Measurements from ENCODE around the gene REXO4. TPM values are rescaled to one million over a fixed set of nuclear protein-coding genes. Genes with fewer than 3 reads are reported as not detected.

The REXO4 gene
- polyA plus RNA-seq, 1 of the 3 experiments (the other 2 are of a cell fraction), result 37.3 TPM

GRCh38 chr9:133387680-133388079 lies 30.1 kb downstream of the REXO4 start:
- Histone ChIP-seq H3K4me3 (ENCODE audit: low read depth in 2 of 2, low read length in 1 of 2) (no peak overlapping the region), H3F3A (replicated peaks; ENCODE audit: insufficient read depth) (no peaks in the 10 kb centered on the region), H3K9me3 (no peaks in the 10 kb centered on the region), H3K9me2 (no peaks in the 10 kb centered on the region), H2AFZ (ENCODE audit: low read depth) (no peak overlapping the region), H3K4me2 (no peak overlapping the region), H3K9ac (no peak overlapping the region), H3K36me3 (replicated peaks in 1 of 2; ENCODE audit: control insufficient read depth in 1 of 2, insufficient read depth in 2 of 2, low read length in 1 of 2) (no peaks in the 10 kb centered on the region), H3K4me1 (ENCODE audit: control insufficient read depth in 1 of 2, insufficient read depth in 2 of 2, low read depth in 1 of 2, low read length in 1 of 2) (no peaks in the 10 kb centered on the region), H3K27me3 (ENCODE audit: insufficient read depth) (no peaks in the 10 kb centered on the region), H3K79me2 (ENCODE audit: insufficient read depth) (no peaks in the 10 kb centered on the region), H3K27ac (ENCODE audit: low read depth in 2 of 2, low read length in 1 of 2) (no peak overlapping the region), H4K20me1 (ENCODE audit: insufficient read depth) (no peaks in the 10 kb centered on the region)
- no peak for DNase-seq
- 80% methylated on average over 9 of the region's 9 CpGs for WGBS (ENCODE audit: low lambda C conversion rate)
- TF ChIP-seq USF2 (IDR thresholded peaks at IDR 0.05; ENCODE audit: borderline replicate concordance, low read depth, low read length) (no peak), RCOR1 (IDR thresholded peaks at IDR 0.05; ENCODE audit: low read length) (no peak), TEAD4 (IDR thresholded peaks at IDR 0.05; ENCODE audit: borderline replicate concordance, insufficient read depth) (no peak), NRF1 (IDR thresholded peaks at IDR 0.05; ENCODE audit: low read depth, low read length) (no peak), SIN3A (IDR thresholded peaks at IDR 0.05; ENCODE audit: borderline replicate concordance, low read depth, low read length) (no peak), CHD2 (IDR thresholded peaks at IDR 0.05; ENCODE audit: low read length, partially characterized antibody) (no peak), FOSL2 (IDR thresholded peaks at IDR 0.05; ENCODE audit: borderline replicate concordance, low read depth) (no peak), MAX (IDR thresholded peaks at IDR 0.05; ENCODE audit: low read depth) (no peak), FOXM1 (IDR thresholded peaks at IDR 0.05; ENCODE audit: low read depth) (no peak), GATA2 (CRISPR knock-in tag; IDR thresholded peaks at IDR 0.05) (no peak), MXI1 (IDR thresholded peaks at IDR 0.05; ENCODE audit: low read depth, low read length) (no peak), IRF3 (IDR thresholded peaks at IDR 0.05; ENCODE audit: low read depth, low read length) (no peak), GABPA (IDR thresholded peaks at IDR 0.05; ENCODE audit: low read depth) (no peak), RXRA (IDR thresholded peaks at IDR 0.05; ENCODE audit: borderline replicate concordance, low read depth) (no peak), TCF12 (IDR thresholded peaks at IDR 0.05) (no peak), EP300 (IDR thresholded peaks at IDR 0.05; ENCODE audit: borderline replicate concordance in 1 of 2, low read depth in 1 of 2, low read length in 1 of 2) (no peak), MEF2A (IDR thresholded peaks at IDR 0.05; ENCODE audit: borderline replicate concordance, low read depth) (no peak), TAF1 (IDR thresholded peaks at IDR 0.05; ENCODE audit: borderline replicate concordance, low read depth, low read length) (no peak), CTCF (IDR thresholded peaks at IDR 0.05) (no peak)
- POLR2A ChIA-PET, result no interaction called here
- CTCF ChIA-PET, result no interaction called here
